Prostate gland (tissue), 2 donors: Measurements from ENCODE around the gene ABCC4. TPM values are rescaled to one million over a fixed set of nuclear protein-coding genes. Genes with fewer than 3 reads are reported as not detected.

Source experiments
- DNase-seq: peaks from one replicate; pipeline ENCODE4 v3.0.0-alpha.2; 2019; ENCODE audit warnings: low spot score
- H3K27ac ChIP-seq, 2 donors: fragments of 200-600 bp; sonication (generic); 2 replicates each; pipeline ENCODE4 v1.5.1; 2017 to 2019
- H3K27me3 ChIP-seq: fragments of 200-600 bp; sonication (generic); replicated peaks from 2 replicates; pipeline ENCODE4 v1.5.1; 2019; ENCODE audit not compliant: insufficient read depth
- H3K36me3 ChIP-seq, 2 donors: fragments of 200-600 bp; sonication (generic); 1 replicate in 1 of 2; 2 replicates in 1 of 2; pipeline versions ENCODE4 v1.5.1 to v1.8.1; 2017 to 2019
- H3K4me1 ChIP-seq: fragments of 200-600 bp; sonication (generic); replicated peaks from 2 replicates; pipeline ENCODE4 v1.5.1; 2019
- H3K4me3 ChIP-seq, 2 donors: fragments of 200-600 bp; sonication (generic); 2 replicates each; pipeline ENCODE4 v1.5.1; 2017 to 2019
- H3K9me3 ChIP-seq: fragments of 200-600 bp; sonication (generic); 2 replicates; pipeline ENCODE4 v1.5.1; 2017
- CTCF ChIP-seq, 4 experiments: fragments of 200-600 bp in 2 of 4; fragments of 450-650 bp in 2 of 4; sonication (generic) in 2 of 4; IDR thresholded peaks; 1 replicate in 3 of 4; 2 replicates in 1 of 4; pipeline ENCODE4 v1.5.1; 2016 to 2019; ENCODE audit warnings: antibody characterized with exemption in 4 of 4, mild to moderate bottlenecking in 2 of 4, moderate library complexity in 2 of 4
- POLR2A ChIP-seq: fragments of 450-650 bp; IDR thresholded peaks from one replicate; pipeline ENCODE4 v1.6.1; 2016; ENCODE audit warnings: antibody characterized with exemption, mild to moderate bottlenecking
- POLR2AphosphoS5 ChIP-seq: sonication (generic); formaldehyde crosslinking; IDR thresholded peaks from one replicate; pipeline ENCODE4 v1.6.1; 2017; ENCODE audit warnings: antibody characterized with exemption
- WGBS: methylation state at CpG from one replicate; pipeline ENCODE4 v1.1.5; 2018; 5-methylcytosine and 5-hydroxymethylcytosine counted together
- intact Hi-C: fragments of 100-400 bp; cut with DNase I; formaldehyde crosslinking; loops from one replicate; pipeline ENCODE4 v1.14.2; 2022
- total RNA-seq, 2 donors: library from RNA; depleted of rRNA; stranded (reverse); fragments of >200 nt; gene quantifications; one replicate each; pipeline ENCODE4 v1.1.0, GENCODE V29; 2016

Gene ABCC4
- total RNA-seq, 2 donors from 2014 or later = 33.3 to 48.4 TPM

DNA sequence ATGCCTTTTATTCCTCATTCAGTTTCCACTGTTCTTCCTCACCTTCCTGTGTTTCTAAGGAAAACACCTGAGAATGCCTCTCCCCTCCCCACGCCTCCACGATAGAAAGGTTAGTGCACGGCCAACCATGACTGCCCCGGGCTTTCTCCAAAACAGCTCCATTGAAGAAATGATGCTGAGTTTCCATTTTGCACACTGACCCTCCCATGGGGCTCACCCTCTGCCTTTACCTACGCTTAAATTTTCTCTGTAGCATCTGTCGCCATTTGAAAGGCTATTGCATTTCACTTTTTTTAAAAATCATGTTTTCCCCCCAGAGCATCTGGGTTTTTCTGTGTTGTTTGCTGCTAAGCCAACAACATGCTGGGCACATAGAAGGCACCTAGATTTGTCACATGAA lies 48.2 kb downstream of the ABCC4 start:
- intact Hi-C loops = no loop called here
- no peaks in the 10 kb centered on the region for H3K27me3 ChIP-seq
- no peak overlapping the region for H3K27ac ChIP-seq
- H3K4me3 ChIP-seq = no peak overlapping the region
- TF ChIP-seq POLR2A = no peak
- TF ChIP-seq POLR2AphosphoS5 = no peak
- TF ChIP-seq CTCF (IDR thresholded peaks at IDR 0.05) = no peak
- H3K9me3 ChIP-seq = no peaks in the 10 kb centered on the region
- DNase-seq = no peak
- no peaks in the 10 kb centered on the region for H3K4me1 ChIP-seq
- WGBS = 93% methylated on average over 6 of the region's 6 CpGs
- no peaks in the 10 kb centered on the region for H3K36me3 ChIP-seq

GRCh38 chr13:95251641-95252040 lies 49.6 kb downstream of the ABCC4 start:
- H3K27ac ChIP-seq = no peak overlapping the region
- WGBS = 90% methylated on average over 5 of the region's 5 CpGs
- H3K36me3 ChIP-seq = no peaks in the 10 kb centered on the region
- DNase-seq = no peak
- H3K27me3 ChIP-seq = no peaks in the 10 kb centered on the region
- peaks cover under 1% of the 10 kb centered on the region for H3K4me1 ChIP-seq
- intact Hi-C loops = no loop called here
- no peaks in the 10 kb centered on the region for H3K9me3 ChIP-seq
- H3K4me3 ChIP-seq = no peak overlapping the region
- TF ChIP-seq POLR2A (no peak), POLR2AphosphoS5 (no peak), CTCF (IDR thresholded peaks at IDR 0.05) (no peak)

DNA sequence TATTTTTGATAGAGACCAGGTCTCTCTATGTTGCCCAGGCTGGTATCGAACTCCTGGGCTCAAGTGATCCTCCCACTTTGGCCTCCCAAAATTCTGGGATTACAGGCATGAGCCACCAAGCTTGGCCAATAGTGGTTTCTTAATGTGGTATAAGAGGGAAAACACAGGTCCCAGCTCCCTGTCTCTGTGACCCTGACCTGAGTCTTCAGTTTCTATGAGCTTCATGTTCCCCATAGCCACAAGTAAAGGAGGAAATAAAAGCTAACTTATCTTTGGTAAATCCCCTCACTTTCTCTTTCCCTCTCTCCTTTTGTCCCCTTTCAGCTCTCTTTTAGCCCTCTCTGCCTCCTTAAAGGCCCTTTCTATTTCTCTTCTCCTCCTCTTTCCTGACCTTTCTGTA lies 50.3 kb downstream of the ABCC4 start:
- Histone ChIP-seq H3K36me3 (no peaks in the 10 kb centered on the region), H3K27ac (no peak overlapping the region), H3K27me3 (no peaks in the 10 kb centered on the region), H3K9me3 (no peaks in the 10 kb centered on the region), H3K4me1 (peaks cover 7% of the 10 kb centered on the region), H3K4me3 (no peak overlapping the region)
- intact Hi-C loops = no loop called here
- no peak for TF ChIP-seq POLR2AphosphoS5
- TF ChIP-seq POLR2A = no peak
- TF ChIP-seq CTCF (IDR thresholded peaks at IDR 0.05) = no peak
- WGBS = 100% methylated on average over 1 of the region's 1 CpG
- no peak for DNase-seq

- WGBS = 94% methylated on average over 2 of the region's 2 CpGs
- no peak for TF ChIP-seq POLR2AphosphoS5
- TF ChIP-seq CTCF (IDR thresholded peaks at IDR 0.05) = no peak
- no peak for TF ChIP-seq POLR2A
- no peak for DNase-seq
- intact Hi-C loops = no loop called here
- no peaks in the 10 kb centered on the region for H3K27me3 ChIP-seq
- H3K27ac ChIP-seq = peak overlapping the region in 1 of 2 donors; percentile 6
- H3K4me3 ChIP-seq = no peak overlapping the region
- no peaks in the 10 kb centered on the region for H3K9me3 ChIP-seq
- peaks cover 15% of the 10 kb centered on the region for H3K4me1 ChIP-seq
- no peaks in the 10 kb centered on the region for H3K36me3 ChIP-seq
These were observed 52.3 kb downstream of the ABCC4 start for GRCh38 chr13:95248953-95249352.

DNA sequence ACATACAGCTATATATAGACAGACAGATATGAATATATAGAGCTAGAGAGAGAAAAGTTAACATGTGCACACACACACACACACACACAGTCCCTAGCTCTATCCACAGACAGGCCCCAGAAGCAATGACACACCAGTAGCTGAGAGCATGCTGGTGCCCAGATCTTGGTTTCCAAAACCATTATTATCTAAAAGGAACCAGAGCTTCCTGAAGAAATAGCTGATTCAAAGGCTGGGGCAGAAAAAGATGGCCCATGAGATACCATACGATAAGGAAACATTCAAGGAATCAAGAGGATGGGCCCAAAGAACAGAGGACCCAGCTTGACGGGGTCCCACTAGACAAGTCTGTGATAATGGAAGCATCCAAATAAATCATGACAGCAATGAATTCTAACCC lies 53.4 kb downstream of the ABCC4 start:
- Histone ChIP-seq H3K36me3 (no peaks in the 10 kb centered on the region), H3K4me3 (no peak overlapping the region), H3K27ac (peak overlapping the region in 1 of 2 donors; percentile 47), H3K4me1 (peaks cover 15% of the 10 kb centered on the region), H3K9me3 (no peaks in the 10 kb centered on the region), H3K27me3 (no peaks in the 10 kb centered on the region)
- WGBS = 97% methylated on average over 2 of the region's 2 CpGs
- intact Hi-C loops = no loop called here
- TF ChIP-seq CTCF (IDR thresholded peaks at IDR 0.05) (no peak), POLR2A (no peak)
- no peak for DNase-seq
